IMR-90 (cell line): Measurements from ENCODE around the gene LTO1. TPM values are rescaled to one million over a fixed set of nuclear protein-coding genes. Genes with fewer than 3 reads are reported as not detected.

Source experiments
- ATAC-seq: fragments of 200-7000 bp; cut with Tn5 transposase; 2 replicates; pipeline ENCODE4 v1.9.1; 2020; ENCODE audit warnings: low read depth, mild to moderate bottlenecking, moderate library complexity
- BruUV-seq: library from RNA; stranded (reverse); fragments of 400-500 nt; replicated peaks from 2 replicates; lab custom pipeline; 2021; lab: Mats Ljungman, UMichigan
- CTCF ChIA-PET: fragments of 300-600 bp; formaldehyde crosslinking; extraction: SDS; loops from one replicate; lab custom pipeline; 2021; ENCODE audit warnings: antibody characterized with exemption; lab: Yijun Ruan, JAX
- POLR2A ChIA-PET: fragments of 300-600 bp; sonication (Branson Sonifier 250); formaldehyde crosslinking; loops from one replicate; lab custom pipeline; 2022; ENCODE audit warnings: antibody characterized with exemption; ENCODE audit not compliant: unreplicated experiment; lab: Charles Lee
- DNase-seq: peaks from one replicate; pipeline ENCODE4 v3.0.0; 2013
- H2AFZ ChIP-seq: replicated peaks from 2 replicates; pipeline ENCODE3; 2013; ENCODE audit warnings: low read length, mild to moderate bottlenecking; ENCODE audit not compliant: poor library complexity
- H2AK5ac ChIP-seq: 2 replicates; pipeline ENCODE4 v1.6.1; 2013; ENCODE audit warnings: low read depth, low read length, inconsistent platforms
- H2AK9ac ChIP-seq: replicated peaks from 2 replicates; pipeline ENCODE3; 2013; ENCODE audit warnings: mild to moderate bottlenecking, low read depth, low read length, moderate library complexity; ENCODE audit not compliant: poor library complexity
- H2BK120ac ChIP-seq: 2 replicates; pipeline ENCODE4 v1.6.1; 2013; ENCODE audit warnings: low read depth, low read length, inconsistent platforms
- H2BK15ac ChIP-seq: 3 replicates; pipeline ENCODE4 v1.6.1; 2013; ENCODE audit warnings: low read depth, low read length, inconsistent platforms
- H2BK20ac ChIP-seq: 2 replicates; pipeline ENCODE4 v1.6.1; 2013; ENCODE audit warnings: low read depth, mild to moderate bottlenecking, inconsistent platforms, low read length, moderate library complexity
- H2BK5ac ChIP-seq: 2 replicates; pipeline ENCODE4 v1.6.1; 2013; ENCODE audit warnings: mild to moderate bottlenecking, low read depth, low read length, inconsistent platforms; ENCODE audit not compliant: poor library complexity, severe bottlenecking
- H3K14ac ChIP-seq: replicated peaks from 2 replicates; pipeline ENCODE4 v1.6.1; 2013; ENCODE audit warnings: low read depth, low read length, inconsistent platforms
- H3K18ac ChIP-seq: 2 replicates; pipeline ENCODE4 v1.6.1; 2013; ENCODE audit warnings: low read depth, low read length, control low read depth
- H3K23ac ChIP-seq: 2 replicates; pipeline ENCODE4 v1.6.1; 2013; ENCODE audit warnings: low read depth, low read length, inconsistent platforms
- H3K27ac ChIP-seq: 2 replicates; pipeline ENCODE4 v1.5.1; 2013; ENCODE audit warnings: mild to moderate bottlenecking, control low read depth, low read length; ENCODE audit not compliant: insufficient read depth
- H3K27me3 ChIP-seq: 2 replicates; pipeline ENCODE4 v1.6.1; 2013; ENCODE audit warnings: low read length; ENCODE audit not compliant: control insufficient read depth, insufficient read depth
- H3K36me3 ChIP-seq: 2 replicates; pipeline ENCODE4 v1.6.1; 2013; ENCODE audit warnings: low read length, mixed read lengths; ENCODE audit not compliant: control insufficient read depth, insufficient read depth
- H3K4ac ChIP-seq: 2 replicates; pipeline ENCODE4 v1.6.1; 2013; ENCODE audit warnings: low read depth, low read length, inconsistent platforms
- H3K4me1 ChIP-seq: 2 replicates; pipeline ENCODE4 v1.6.1; 2013; ENCODE audit warnings: low read length, mixed read lengths; ENCODE audit not compliant: control insufficient read depth, insufficient read depth
- H3K4me2 ChIP-seq: 2 replicates; pipeline ENCODE4 v1.6.1; 2013; ENCODE audit warnings: low read depth, mild to moderate bottlenecking, control low read depth, low read length, moderate library complexity
- H3K4me3 ChIP-seq: 2 replicates; pipeline ENCODE4 v1.5.1; 2013; ENCODE audit warnings: low read depth, mild to moderate bottlenecking, control low read depth, low read length, moderate library complexity; ENCODE audit not compliant: insufficient read depth
- H3K56ac ChIP-seq: 2 replicates; pipeline ENCODE4 v1.6.1; 2013; ENCODE audit warnings: low read length, inconsistent platforms; ENCODE audit not compliant: insufficient read depth; ENCODE audit errors: extremely low read depth
- H3K79me1 ChIP-seq, 2 experiments: 2 replicates each; pipeline ENCODE4 v1.6.1; 2013; ENCODE audit warnings: low read length in 2 of 2, inconsistent platforms in 1 of 2, low read depth in 1 of 2
- H3K9ac ChIP-seq: 2 replicates; pipeline ENCODE4 v1.6.1; 2013; ENCODE audit warnings: low read depth, low read length, control low read depth
- H3K9me1 ChIP-seq: 2 replicates; pipeline ENCODE4 v1.6.1; 2013; ENCODE audit warnings: low read length, inconsistent platforms; ENCODE audit not compliant: insufficient read depth
- H3K9me3 ChIP-seq: 2 replicates; pipeline ENCODE4 v1.6.1; 2013; ENCODE audit warnings: low read length; ENCODE audit not compliant: control insufficient read depth, insufficient read depth
- H4K20me1 ChIP-seq: 2 replicates; pipeline ENCODE4 v1.6.1; 2013; ENCODE audit warnings: low read length, inconsistent platforms; ENCODE audit not compliant: insufficient read depth
- H4K5ac ChIP-seq: 2 replicates; pipeline ENCODE4 v1.6.1; 2013; ENCODE audit warnings: mild to moderate bottlenecking, low read depth, low read length, control low read depth
- H4K8ac ChIP-seq, 2 experiments: 2 replicates each; pipeline ENCODE4 v1.6.1; 2013; ENCODE audit warnings: low read depth in 2 of 2, low read length in 2 of 2, control low read depth in 1 of 2, inconsistent platforms in 1 of 2
- H4K91ac ChIP-seq: 2 replicates; pipeline ENCODE4 v1.6.1; 2013; ENCODE audit warnings: low read depth, low read length, inconsistent platforms; ENCODE audit not compliant: insufficient read depth
- BHLHE40 ChIP-seq: fragments of 150-350 bp; IDR thresholded peaks from 2 replicates; pipeline ENCODE4 v1.6.1; 2016; ENCODE audit warnings: mild to moderate bottlenecking, low read depth, low read length
- CEBPB ChIP-seq: IDR thresholded peaks from 2 replicates; pipeline ENCODE4 v1.6.1; 2012; ENCODE audit warnings: low read depth, low read length, improper control_type of control experiment
- CHD1 ChIP-seq: IDR thresholded peaks from 2 replicates; pipeline ENCODE4 v1.6.1; 2012; ENCODE audit warnings: low read depth, low read length, improper control_type of control experiment
- ELK1 ChIP-seq: fragments of 150-350 bp; IDR thresholded peaks from 2 replicates; pipeline ENCODE4 v1.6.1; 2016; ENCODE audit warnings: low read depth, mild to moderate bottlenecking, low read length, moderate library complexity, borderline replicate concordance
- FOS ChIP-seq: fragments of 150-350 bp; IDR thresholded peaks from 2 replicates; pipeline ENCODE4 v1.6.1; 2016; ENCODE audit warnings: low read depth, low read length
- MAFK ChIP-seq: IDR thresholded peaks from 2 replicates; pipeline ENCODE4 v1.6.1; 2012; ENCODE audit warnings: low read depth, low read length, improper control_type of control experiment
- MAZ ChIP-seq: IDR thresholded peaks from 2 replicates; pipeline ENCODE4 v1.6.1; 2012; ENCODE audit warnings: low read depth, mild to moderate bottlenecking, low read length, improper control_type of control experiment, moderate library complexity, borderline replicate concordance
- MXI1 ChIP-seq: IDR thresholded peaks from 2 replicates; pipeline ENCODE4 v1.6.1; 2012; ENCODE audit warnings: low read depth, mild to moderate bottlenecking, low read length, moderate library complexity, borderline replicate concordance
- NFE2L2 ChIP-seq: fragments of 150-350 bp; IDR thresholded peaks from 2 replicates; pipeline ENCODE4 v1.6.1; 2016; ENCODE audit warnings: low read depth, mild to moderate bottlenecking, low read length
- POLR2A ChIP-seq: IDR thresholded peaks from 2 replicates; pipeline ENCODE4 v1.6.1; 2012; ENCODE audit warnings: mild to moderate bottlenecking, low read depth, low read length
- RAD21 ChIP-seq: IDR thresholded peaks from 2 replicates; pipeline ENCODE4 v1.6.1; 2012; ENCODE audit warnings: low read length, improper control_type of control experiment
- RCOR1 ChIP-seq: IDR thresholded peaks from 2 replicates; pipeline ENCODE4 v1.6.1; 2012; ENCODE audit warnings: mild to moderate bottlenecking, low read length, improper control_type of control experiment; ENCODE audit not compliant: insufficient replicate concordance
- RFX5 ChIP-seq: IDR thresholded peaks from 2 replicates; pipeline ENCODE4 v1.8.0; 2012; ENCODE audit warnings: low read depth, mild to moderate bottlenecking, low read length, moderate library complexity
- SMC3 ChIP-seq: fragments of 150-350 bp; IDR thresholded peaks from 2 replicates; pipeline ENCODE4 v1.6.1; 2016; ENCODE audit warnings: low read depth, mild to moderate bottlenecking, antibody characterized with exemption, low read length, moderate library complexity
- USF2 ChIP-seq: fragments of 150-350 bp; IDR thresholded peaks from 2 replicates; pipeline ENCODE4 v1.6.1; 2017; ENCODE audit warnings: mild to moderate bottlenecking, antibody characterized with exemption, low read length, low read depth
- WGBS, 2 experiments: methylation state at CpG; one replicate each; pipeline versions ENCODE4 v1.1.5 to v1.1.7; 2013; ENCODE audit warnings: missing lambda C conversion rate in 2 of 2; ENCODE audit not compliant: insufficient read length in 1 of 2; ENCODE audit errors: extremely low coverage in 2 of 2; 5-methylcytosine and 5-hydroxymethylcytosine counted together
- dilution Hi-C: fragments of 300-500 bp; cut with HindIII; formaldehyde crosslinking; loops from one replicate; pipeline ENCODE4 v1.14.3; 2018; ENCODE audit warnings: low sequenced_read_pairs; ENCODE audit not compliant: unreplicated experiment
- in situ Hi-C: fragments of 300-500 bp; cut with MboI; formaldehyde crosslinking; loops from 3 replicates; pipeline ENCODE4 v1.14.3; 2019; ENCODE audit warnings: low sequenced_read_pairs, inconsistent platforms, mixed read lengths
- intact Hi-C: fragments of 100-400 bp; cut with micrococcal nuclease; formaldehyde crosslinking; loops from 2 replicates; pipeline ENCODE4 v1.10.0; 2022
- polyA plus RNA-seq, 3 experiments: library from polyadenylated mRNA; depleted of rRNA; stranded (reverse); fragments of >200 nt; gene quantifications; 2 replicates each; pipeline ENCODE4 v1.2.3, GENCODE V29; 2012; ENCODE audit warnings: low replicate concordance in 1 of 3
- total RNA-seq: library from RNA; depleted of rRNA; stranded (reverse); fragments of >200 nt; gene quantifications from 2 replicates; pipeline ENCODE4 v1.2.3, GENCODE V29; 2012
- TF ChIP-seq, protein P1 (sequence below): conservative IDR thresholded peaks from 2 replicates; pipeline ENCODE4 v1.5.1; 2012; ENCODE audit warnings: mild to moderate bottlenecking, low read depth, low read length, improper control_type of control experiment

Gene LTO1
- total and polyA plus RNA-seq, 2 of the 4 experiments (the other 2 are of a cell fraction): 8.2 to 23.5 TPM

DNA sequence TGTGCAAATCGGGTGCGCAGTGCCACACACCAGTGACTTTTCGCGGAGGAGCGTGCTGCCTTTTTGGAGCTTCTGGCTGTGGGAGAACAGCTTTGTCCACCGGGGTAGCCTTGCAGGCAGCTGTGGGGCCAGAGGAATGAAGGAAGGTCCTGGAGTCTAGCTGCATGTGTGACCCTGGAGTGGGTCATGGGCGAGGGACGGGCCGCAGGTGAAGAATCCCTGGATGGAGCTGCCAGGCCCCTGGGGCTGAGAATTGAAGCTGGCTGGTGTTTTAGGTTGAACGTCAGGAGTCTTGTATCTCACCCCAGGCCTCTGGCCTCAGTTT, 25.6 kb downstream of the LTO1 start:
- Histone ChIP-seq H3K79me1 (peaks cover 21 to 80% of the 10 kb centered on the region in 2 experiments), H3K9me3 (no peaks in the 10 kb centered on the region), H4K8ac (no peak overlapping the region), H3K27me3 (no peaks in the 10 kb centered on the region), H3K36me3 (peaks cover 89% of the 10 kb centered on the region), H4K20me1 (peaks cover 99% of the 10 kb centered on the region), H4K5ac (no peak overlapping the region), H3K56ac (no peak overlapping the region), H2BK120ac (no peak overlapping the region), H3K9ac (no peak overlapping the region), H2BK20ac (no peak overlapping the region), H3K4ac (no peak overlapping the region), H2BK15ac (no peak overlapping the region), H3K18ac (no peak overlapping the region), H2BK5ac (no peak overlapping the region), H2AK9ac (peak overlapping the region; percentile 71), H3K4me3 (no peak overlapping the region), H3K4me2 (no peak overlapping the region), H4K91ac (no peak overlapping the region), H3K14ac (no peak overlapping the region), H3K4me1 (peaks cover 15% of the 10 kb centered on the region), H3K27ac (no peak overlapping the region), H2AK5ac (no peak overlapping the region), H2AFZ (no peak overlapping the region), H3K9me1 (no peaks in the 10 kb centered on the region; the same call in 1 of the 2 replicates), H3K23ac (no peak overlapping the region)
- WGBS, 2 experiments: 97% methylated on average over 9 of the region's 10 CpGs; no CpG with 5 or more reads in 1 of the 2 experiments
- in situ Hi-C loops: no loop called here
- TF ChIP-seq USF2 (no peak), FOS (no peak), RCOR1 (no peak), MXI1 (no peak), RFX5 (no peak), CHD1 (no peak), SMC3 (no peak), BHLHE40 (no peak), RAD21 (no peak), NFE2L2 (no peak), MAFK (no peak), CEBPB (no peak), ELK1 (no peak), POLR2A (no peak; the same call in 1 of the 2 replicates), MAZ (no peak)
- TF ChIP-seq, protein P1, sequence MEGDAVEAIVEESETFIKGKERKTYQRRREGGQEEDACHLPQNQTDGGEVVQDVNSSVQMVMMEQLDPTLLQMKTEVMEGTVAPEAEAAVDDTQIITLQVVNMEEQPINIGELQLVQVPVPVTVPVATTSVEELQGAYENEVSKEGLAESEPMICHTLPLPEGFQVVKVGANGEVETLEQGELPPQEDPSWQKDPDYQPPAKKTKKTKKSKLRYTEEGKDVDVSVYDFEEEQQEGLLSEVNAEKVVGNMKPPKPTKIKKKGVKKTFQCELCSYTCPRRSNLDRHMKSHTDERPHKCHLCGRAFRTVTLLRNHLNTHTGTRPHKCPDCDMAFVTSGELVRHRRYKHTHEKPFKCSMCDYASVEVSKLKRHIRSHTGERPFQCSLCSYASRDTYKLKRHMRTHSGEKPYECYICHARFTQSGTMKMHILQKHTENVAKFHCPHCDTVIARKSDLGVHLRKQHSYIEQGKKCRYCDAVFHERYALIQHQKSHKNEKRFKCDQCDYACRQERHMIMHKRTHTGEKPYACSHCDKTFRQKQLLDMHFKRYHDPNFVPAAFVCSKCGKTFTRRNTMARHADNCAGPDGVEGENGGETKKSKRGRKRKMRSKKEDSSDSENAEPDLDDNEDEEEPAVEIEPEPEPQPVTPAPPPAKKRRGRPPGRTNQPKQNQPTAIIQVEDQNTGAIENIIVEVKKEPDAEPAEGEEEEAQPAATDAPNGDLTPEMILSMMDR: no peak
- POLR2A ChIA-PET: no interaction called here
- DNase-seq: no peak
- CTCF ChIA-PET: interaction anchor here (1.0 kb wide), 1 partner anchor 517 kb away, joined by 5 read pairs; no protein-coding TSS in a partner anchor
- intact Hi-C loops: loop anchor here (10.0 kb wide), 1 partner anchor 745 kb away; the partner anchor contains the start of genes IGHMBP2 and MRPL21
- no peak for ATAC-seq
- dilution Hi-C loops: no loop called here
- no TSS peak for BruUV-seq
